ENCODE measurements around the gene MYCBP2.
A peak's percentile ranks its signal among the peaks of the same experiment; 100 is the strongest.

The MYCBP2 gene

DNA sequence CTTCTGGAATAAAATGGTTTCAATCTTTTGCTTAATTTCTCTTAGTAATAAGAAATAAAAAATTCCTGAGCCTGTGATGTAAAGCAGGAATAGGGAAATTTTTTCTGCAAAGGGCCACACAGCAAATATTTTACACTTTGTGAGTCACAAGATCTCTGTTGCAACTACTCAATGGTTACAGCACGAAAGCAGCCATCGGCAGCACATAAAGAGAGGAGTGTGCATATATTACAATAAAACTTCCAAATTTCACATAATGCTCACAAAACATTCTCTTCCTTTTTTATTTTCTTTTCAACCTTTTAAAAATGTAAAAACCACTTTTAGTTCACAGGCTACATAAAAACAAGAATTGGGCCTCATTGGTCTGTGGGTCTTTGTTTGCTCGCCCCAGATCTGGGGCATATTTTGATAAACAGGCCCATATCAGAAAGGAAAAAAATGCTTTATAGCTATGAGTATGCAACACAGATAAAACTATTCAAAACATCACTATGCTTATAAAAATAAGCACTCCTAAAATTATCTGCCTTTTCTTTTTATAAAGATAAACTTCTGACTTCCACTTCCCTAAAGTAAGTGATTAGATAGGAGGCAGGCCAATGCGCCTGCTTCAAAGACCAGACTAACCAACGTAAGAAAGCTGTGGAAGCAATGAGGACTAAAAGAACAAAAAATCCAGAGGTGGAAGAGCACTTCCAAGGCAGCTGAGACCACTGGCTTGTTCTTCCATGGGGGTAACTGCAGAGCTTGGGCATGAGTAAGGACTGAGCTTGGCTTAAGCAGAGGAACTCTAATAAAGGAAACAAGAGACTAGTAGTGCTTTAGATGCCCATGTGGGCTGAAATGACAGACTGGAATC lies 26.5 kb downstream of the MYCBP2 start:
- H3K4me1 ChIP-seq (ENCODE audit: control insufficient read depth in 1 of 2, insufficient read depth in 1 of 2, low read depth in 1 of 2, low read length in 1 of 2): peaks cover 19 to 35% of the 10 kb centered on the region in 2 experiments

DNA sequence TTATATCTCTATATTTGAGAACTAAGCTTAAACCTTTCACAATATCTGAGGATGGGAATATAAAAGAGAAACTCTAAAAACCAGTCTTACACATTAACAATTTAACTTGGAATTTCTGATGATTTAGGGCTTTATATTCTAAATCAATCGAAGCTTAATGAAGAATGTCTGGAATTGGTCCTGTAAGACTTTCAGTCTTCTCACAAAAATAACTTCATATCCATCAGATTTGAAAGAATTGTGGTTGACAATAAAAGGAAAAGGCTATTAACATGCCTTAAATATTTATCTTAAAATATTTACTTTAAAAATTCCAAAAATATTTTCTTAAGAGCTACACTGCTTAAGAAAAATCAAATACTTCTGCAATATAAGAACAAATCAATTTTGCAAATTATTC lies 27.3 kb downstream of the MYCBP2 start:
- Histone ChIP-seq H3K27ac (peak overlapping the region; percentile 62), H3K4me3 (ENCODE audit: low read depth in 1 of 2, low read length in 1 of 2) (no peak overlapping the region), H3K9me3 (no peaks in the 10 kb centered on the region), H3K4me1 (ENCODE audit: control insufficient read depth in 1 of 2, insufficient read depth in 1 of 2, low read depth in 1 of 2, low read length in 1 of 2) (peaks cover 19 to 32% of the 10 kb centered on the region in 2 experiments), H3K36me3 (peaks cover 13% of the 10 kb centered on the region), H3K27me3 (no peaks in the 10 kb centered on the region)
- TF ChIP-seq, protein P1, sequence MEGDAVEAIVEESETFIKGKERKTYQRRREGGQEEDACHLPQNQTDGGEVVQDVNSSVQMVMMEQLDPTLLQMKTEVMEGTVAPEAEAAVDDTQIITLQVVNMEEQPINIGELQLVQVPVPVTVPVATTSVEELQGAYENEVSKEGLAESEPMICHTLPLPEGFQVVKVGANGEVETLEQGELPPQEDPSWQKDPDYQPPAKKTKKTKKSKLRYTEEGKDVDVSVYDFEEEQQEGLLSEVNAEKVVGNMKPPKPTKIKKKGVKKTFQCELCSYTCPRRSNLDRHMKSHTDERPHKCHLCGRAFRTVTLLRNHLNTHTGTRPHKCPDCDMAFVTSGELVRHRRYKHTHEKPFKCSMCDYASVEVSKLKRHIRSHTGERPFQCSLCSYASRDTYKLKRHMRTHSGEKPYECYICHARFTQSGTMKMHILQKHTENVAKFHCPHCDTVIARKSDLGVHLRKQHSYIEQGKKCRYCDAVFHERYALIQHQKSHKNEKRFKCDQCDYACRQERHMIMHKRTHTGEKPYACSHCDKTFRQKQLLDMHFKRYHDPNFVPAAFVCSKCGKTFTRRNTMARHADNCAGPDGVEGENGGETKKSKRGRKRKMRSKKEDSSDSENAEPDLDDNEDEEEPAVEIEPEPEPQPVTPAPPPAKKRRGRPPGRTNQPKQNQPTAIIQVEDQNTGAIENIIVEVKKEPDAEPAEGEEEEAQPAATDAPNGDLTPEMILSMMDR (IDR thresholded peaks at IDR 0.05): no peak

More for the DNA sequence above, 26.5 kb downstream of the MYCBP2 start:
- H3K36me3 ChIP-seq: peaks cover 5% of the 10 kb centered on the region
- no peaks in the 10 kb centered on the region for H3K9me3 ChIP-seq
- H3K4me3 ChIP-seq (ENCODE audit: low read depth in 1 of 2, low read length in 1 of 2): no peak overlapping the region
- H3K27ac ChIP-seq: peak overlapping the region; percentile 62
- TF ChIP-seq, protein P1 (IDR thresholded peaks at IDR 0.05): no peak
- no peaks in the 10 kb centered on the region for H3K27me3 ChIP-seq

DNA sequence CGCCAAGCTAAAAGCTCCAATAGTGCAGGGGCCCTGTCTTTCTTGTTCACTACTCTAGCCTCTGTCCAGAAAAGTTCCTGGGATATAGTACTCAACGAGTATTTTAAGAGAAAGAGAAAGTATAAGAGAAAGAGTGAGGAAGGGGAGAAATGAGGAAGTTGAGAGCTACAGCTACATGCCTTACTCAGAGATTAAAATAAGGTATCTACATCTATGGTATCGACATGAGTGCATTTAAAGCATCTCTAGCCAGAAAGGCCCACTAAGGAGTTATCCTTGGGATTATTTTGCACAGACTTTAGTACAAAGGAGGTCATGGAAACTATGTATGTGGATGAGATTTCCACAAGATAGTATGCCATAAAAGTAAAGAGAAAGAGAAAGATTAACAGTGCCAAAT lies 28.5 kb downstream of the MYCBP2 start:
- H3K4me1 ChIP-seq (ENCODE audit: control insufficient read depth in 1 of 2, insufficient read depth in 1 of 2, low read depth in 1 of 2, low read length in 1 of 2): peaks cover 19 to 32% of the 10 kb centered on the region in 2 experiments
- H3K27me3 ChIP-seq: no peaks in the 10 kb centered on the region
- H3K4me3 ChIP-seq (ENCODE audit: low read depth in 1 of 2, low read length in 1 of 2): peak overlapping the region; percentile 29 to 42
- H3K36me3 ChIP-seq: peaks cover 18% of the 10 kb centered on the region
- no peaks in the 10 kb centered on the region for H3K9me3 ChIP-seq
- peak overlapping the region; percentile 66 for H3K27ac ChIP-seq
- TF ChIP-seq, protein P1 (IDR thresholded peaks at IDR 0.05): no peak

DNA sequence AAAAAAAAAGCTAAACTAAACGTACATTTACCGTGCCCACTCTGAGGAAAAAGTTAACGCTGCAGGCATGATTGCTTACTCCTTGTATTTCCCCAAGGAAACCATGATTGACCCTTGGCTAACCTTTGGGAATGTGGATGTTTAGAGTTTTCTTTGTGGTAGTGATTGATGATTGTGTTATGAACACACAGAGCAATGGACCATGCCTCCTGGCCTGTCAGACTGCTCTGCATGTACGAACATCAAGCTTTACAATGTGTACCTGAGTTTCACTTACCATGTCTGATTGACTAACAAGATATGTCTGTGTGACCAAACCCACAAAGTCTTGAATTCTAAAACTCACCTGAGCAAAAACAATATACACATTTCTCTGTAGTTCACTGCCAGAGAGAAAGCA lies 35.1 kb downstream of the MYCBP2 start:
- Histone ChIP-seq H3K4me1 (ENCODE audit: control insufficient read depth in 1 of 2, insufficient read depth in 1 of 2, low read depth in 1 of 2, low read length in 1 of 2) (no peaks in the 10 kb centered on the region), H3K4me3 (ENCODE audit: low read depth in 1 of 2, low read length in 1 of 2) (no peak overlapping the region), H3K36me3 (peaks cover 46% of the 10 kb centered on the region), H3K27ac (no peak overlapping the region), H3K9me3 (no peaks in the 10 kb centered on the region), H3K27me3 (no peaks in the 10 kb centered on the region)
- TF ChIP-seq, protein P1 (IDR thresholded peaks at IDR 0.05): no peak

DNA sequence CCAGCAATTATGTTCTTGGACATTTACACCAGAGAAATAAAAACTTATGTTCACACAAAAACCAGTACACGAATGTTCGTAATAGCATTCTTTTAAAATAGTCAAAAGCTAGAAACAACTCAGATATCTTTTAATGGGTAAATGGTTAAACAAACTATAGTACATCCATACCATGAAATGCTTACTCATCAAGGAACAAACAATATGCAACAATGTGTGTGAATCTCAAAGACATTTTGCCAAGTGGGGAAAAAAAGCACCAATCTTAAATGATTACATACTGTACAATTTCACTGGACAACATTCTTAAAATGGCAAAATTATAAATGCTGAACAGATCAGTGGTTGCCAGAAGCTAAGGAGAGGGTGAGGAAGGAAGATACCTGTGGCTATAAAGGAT lies 36.6 kb downstream of the MYCBP2 start:
- TF ChIP-seq, protein P1 (IDR thresholded peaks at IDR 0.05): no peak
- Histone ChIP-seq H3K4me1 (ENCODE audit: control insufficient read depth in 1 of 2, insufficient read depth in 1 of 2, low read depth in 1 of 2, low read length in 1 of 2) (no peaks in the 10 kb centered on the region), H3K4me3 (ENCODE audit: low read depth in 1 of 2, low read length in 1 of 2) (no peak overlapping the region), H3K27me3 (no peaks in the 10 kb centered on the region), H3K9me3 (no peaks in the 10 kb centered on the region), H3K27ac (no peak overlapping the region), H3K36me3 (peaks cover 43% of the 10 kb centered on the region)
